ENCODE results near the gene CSNK2B. TPM values are rescaled to one million over a fixed set of nuclear protein-coding genes. Genes with fewer than 3 reads are reported as not detected.

Gene CSNK2B
- total and polyA plus RNA-seq, 9 of the 15 experiments (the other 6 are each of a cell fraction or from before 2014, with no cell fraction given) = 120 to 1,126 (median 529) TPM

DNA sequence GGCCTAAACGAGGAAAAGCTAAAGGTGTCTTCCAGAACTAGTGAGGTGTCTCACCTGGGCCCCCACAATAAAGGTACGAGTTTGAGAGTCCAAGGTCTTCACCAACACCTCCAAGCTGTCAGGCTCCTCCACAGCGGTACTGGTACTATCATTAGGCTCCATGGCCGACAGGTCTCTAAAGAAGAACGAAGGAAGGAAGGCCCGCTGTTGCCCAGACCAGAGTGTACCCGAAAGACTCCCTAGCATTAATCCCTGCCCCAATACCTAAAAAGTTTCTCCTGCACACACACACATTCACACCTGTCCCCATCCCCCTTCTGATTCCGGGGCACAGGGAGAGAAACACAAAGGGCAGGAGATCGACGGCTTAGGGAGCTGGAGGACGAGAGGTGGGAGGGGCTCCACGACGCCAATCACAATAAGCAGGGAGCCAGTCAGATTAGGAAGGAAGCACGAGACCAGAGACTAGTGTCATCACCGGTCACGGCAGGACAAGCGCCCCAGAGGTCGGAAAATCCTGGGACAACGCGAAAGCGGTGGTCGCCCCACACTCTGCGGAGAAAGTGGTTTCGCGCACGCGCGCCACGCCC, 14.2 kb upstream of the CSNK2B start (continued):
- TF ChIP-seq, protein P1, sequence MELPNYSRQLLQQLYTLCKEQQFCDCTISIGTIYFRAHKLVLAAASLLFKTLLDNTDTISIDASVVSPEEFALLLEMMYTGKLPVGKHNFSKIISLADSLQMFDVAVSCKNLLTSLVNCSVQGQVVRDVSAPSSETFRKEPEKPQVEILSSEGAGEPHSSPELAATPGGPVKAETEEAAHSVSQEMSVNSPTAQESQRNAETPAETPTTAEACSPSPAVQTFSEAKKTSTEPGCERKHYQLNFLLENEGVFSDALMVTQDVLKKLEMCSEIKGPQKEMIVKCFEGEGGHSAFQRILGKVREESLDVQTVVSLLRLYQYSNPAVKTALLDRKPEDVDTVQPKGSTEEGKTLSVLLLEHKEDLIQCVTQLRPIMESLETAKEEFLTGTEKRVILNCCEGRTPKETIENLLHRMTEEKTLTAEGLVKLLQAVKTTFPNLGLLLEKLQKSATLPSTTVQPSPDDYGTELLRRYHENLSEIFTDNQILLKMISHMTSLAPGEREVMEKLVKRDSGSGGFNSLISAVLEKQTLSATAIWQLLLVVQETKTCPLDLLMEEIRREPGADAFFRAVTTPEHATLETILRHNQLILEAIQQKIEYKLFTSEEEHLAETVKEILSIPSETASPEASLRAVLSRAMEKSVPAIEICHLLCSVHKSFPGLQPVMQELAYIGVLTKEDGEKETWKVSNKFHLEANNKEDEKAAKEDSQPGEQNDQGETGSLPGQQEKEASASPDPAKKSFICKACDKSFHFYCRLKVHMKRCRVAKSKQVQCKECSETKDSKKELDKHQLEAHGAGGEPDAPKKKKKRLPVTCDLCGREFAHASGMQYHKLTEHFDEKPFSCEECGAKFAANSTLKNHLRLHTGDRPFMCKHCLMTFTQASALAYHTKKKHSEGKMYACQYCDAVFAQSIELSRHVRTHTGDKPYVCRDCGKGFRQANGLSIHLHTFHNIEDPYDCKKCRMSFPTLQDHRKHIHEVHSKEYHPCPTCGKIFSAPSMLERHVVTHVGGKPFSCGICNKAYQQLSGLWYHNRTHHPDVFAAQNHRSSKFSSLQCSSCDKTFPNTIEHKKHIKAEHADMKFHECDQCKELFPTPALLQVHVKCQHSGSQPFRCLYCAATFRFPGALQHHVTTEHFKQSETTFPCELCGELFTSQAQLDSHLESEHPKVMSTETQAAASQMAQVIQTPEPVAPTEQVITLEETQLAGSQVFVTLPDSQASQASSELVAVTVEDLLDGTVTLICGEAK (IDR thresholded peaks at IDR 0.05) = no peak
- TF ChIP-seq, protein P1 (CRISPR knock-in tag; IDR thresholded peaks at IDR 0.05) = no peak
- no peak for TF ChIP-seq ZNF507 (tag; conservative IDR thresholded peaks at IDR 0.05)
- no peak for TF ChIP-seq ZC3H8 (IDR thresholded peaks at IDR 0.05)
- TF ChIP-seq TAL1 (IDR thresholded peaks at IDR 0.05) = no peak
- no peak; the same call in 1 of the 2 replicates for TF ChIP-seq POLR2AphosphoS5 (IDR thresholded peaks at IDR 0.05; ENCODE audit: control insufficient read depth, insufficient read depth, low read depth, low read length)
- no peak for TF ChIP-seq FOS (IDR thresholded peaks at IDR 0.05; ENCODE audit: extremely low read depth, insufficient read length)
- no peak for TF ChIP-seq ZNF224 (CRISPR knock-in tag; IDR thresholded peaks at IDR 0.05)
- peak; percentile 72; the same call in 1 of the 2 replicates for TF ChIP-seq JUND (IDR thresholded peaks at IDR 0.05; ENCODE audit: borderline replicate concordance, low read depth, low read length)
- 0 out of 3 replicates have a peak, but pooled peaks have one; percentile 63 for TF ChIP-seq JUND (tag; IDR thresholded peaks at IDR 0.05; ENCODE audit: borderline replicate concordance, low read depth, low read length)
- TF ChIP-seq TAF7 (tag; IDR thresholded peaks at IDR 0.05) = peak; percentile 67; the same call in 1 of the 2 replicates
- no peak for TF ChIP-seq ZNF384 (IDR thresholded peaks at IDR 0.05; ENCODE audit: low read depth, low read length)
- no peak; the same call in 1 of the 2 replicates for TF ChIP-seq EP300 (IDR thresholded peaks at IDR 0.05; ENCODE audit: low read length)
- peak; percentile 52 for TF ChIP-seq ESRRA (IDR thresholded peaks at IDR 0.05; ENCODE audit: borderline replicate concordance, low read depth)
- no peak for TF ChIP-seq U2AF2 (optimal IDR thresholded peaks at IDR 0.05; ENCODE audit: low read depth, low read length)
- no peak for TF ChIP-seq NRF1 (conservative IDR thresholded peaks at IDR 0.05 in 1 of 2, IDR thresholded peaks at IDR 0.05 in 1 of 2)
- TF ChIP-seq NCOA6 (IDR thresholded peaks at IDR 0.05) = no peak
- no peak for TF ChIP-seq GTF2F1 (IDR thresholded peaks at IDR 0.05; ENCODE audit: low read depth, low read length)
- peak in 1 of 3 experiments; percentile 24 for TF ChIP-seq YY1 (IDR thresholded peaks at IDR 0.05; ENCODE audit: borderline replicate concordance in 1 of 3, control insufficient read depth in 1 of 3, extremely low read depth in 1 of 3, insufficient read depth in 3 of 3, insufficient read length in 1 of 3, insufficient replicate concordance in 2 of 3, low read depth in 1 of 3, low read length in 2 of 3)
- TF ChIP-seq NCOA1 (IDR thresholded peaks at IDR 0.05; ENCODE audit: low read depth) = no peak
- TF ChIP-seq CREM (IDR thresholded peaks at IDR 0.05; ENCODE audit: low read depth) = no peak
- TF ChIP-seq TAF15 (IDR thresholded peaks at IDR 0.05; ENCODE audit: low read depth, low read length) = no peak; the same call in 1 of the 2 replicates
